ENCODE data around the gene CCK.

GRCh38 chr3:42216302-42216701 lies 49.7 kb downstream of the CCK start:
- no peak for TF ChIP-seq YY1 (IDR thresholded peaks at IDR 0.05)
- no peak for TF ChIP-seq CTCF (IDR thresholded peaks at IDR 0.05; ENCODE audit: low read depth, low read length, missing input control)
- TF ChIP-seq REST (IDR thresholded peaks at IDR 0.05), result no peak
- TF ChIP-seq SP1 (IDR thresholded peaks at IDR 0.05), result no peak
- TF ChIP-seq HNF4G (IDR thresholded peaks at IDR 0.05), result no peak
- TF ChIP-seq MAX (IDR thresholded peaks at IDR 0.05), result no peak
- no peak for TF ChIP-seq RAD21 (IDR thresholded peaks at IDR 0.05)
